Neural cell (in vitro differentiated cells): Measurements from ENCODE around the gene PDIA6. TPM values are rescaled to one million over a fixed set of nuclear protein-coding genes. Genes with fewer than 3 reads are reported as not detected.

Experiments used
- H2AFZ ChIP-seq: fragments of 200-600, 300-800 bp; sonication (generic), shearing (Covaris generic); 2 replicates; pipeline ENCODE4 v1.6.0; 2014; ENCODE audit warnings: low read depth, mild to moderate bottlenecking, antibody characterized with exemption, low read length, moderate library complexity
- H3F3A ChIP-seq: fragments of 200-600 bp; shearing (Covaris generic); 2 replicates; pipeline ENCODE4 v1.6.1; 2016; ENCODE audit warnings: mild to moderate bottlenecking, moderate library complexity, mixed read lengths, antibody characterized with exemption, low read length; ENCODE audit not compliant: insufficient read depth, poor library complexity, severe bottlenecking
- H3K27ac ChIP-seq: fragments of 200-600, 300-800 bp; sonication (generic), shearing (Covaris generic); 2 replicates; pipeline ENCODE4 v1.5.1; 2014; ENCODE audit warnings: mild to moderate bottlenecking, low read length, moderate library complexity
- H3K27me3 ChIP-seq: fragments of 300-800, 200-600 bp; sonication (generic), shearing (Covaris generic); 2 replicates; pipeline ENCODE4 v1.6.0; 2014; ENCODE audit warnings: mild to moderate bottlenecking, low read depth, low read length, moderate library complexity; ENCODE audit not compliant: insufficient read depth
- H3K36me3 ChIP-seq: fragments of 300-800, 200-600 bp; sonication (generic), shearing (Covaris generic); 2 replicates; pipeline ENCODE4 v1.5.1; 2014; ENCODE audit warnings: mild to moderate bottlenecking, antibody characterized with exemption, low read length, moderate library complexity; ENCODE audit not compliant: insufficient read depth
- H3K4me2 ChIP-seq: fragments of 300-800, 200-600 bp; sonication (generic), shearing (Covaris generic); 2 replicates; pipeline ENCODE4 v1.6.0; 2014; ENCODE audit warnings: mild to moderate bottlenecking, low read length
- H3K4me3 ChIP-seq: fragments of 300-800, 200-600 bp; sonication (generic), shearing (Covaris generic); 2 replicates; pipeline ENCODE4 v1.5.1; 2014; ENCODE audit warnings: mild to moderate bottlenecking, low read length, moderate library complexity
- H3K79me2 ChIP-seq: fragments of 200-600 bp; shearing (Covaris generic); replicated peaks from 2 replicates; pipeline ENCODE4 v1.6.0; 2014; ENCODE audit warnings: mild to moderate bottlenecking, low read length, moderate library complexity; ENCODE audit not compliant: insufficient read depth
- H3K9ac ChIP-seq: fragments of 300-800, 200-600 bp; sonication (generic), shearing (Covaris generic); 2 replicates; pipeline ENCODE4 v1.6.1; 2016; ENCODE audit warnings: mild to moderate bottlenecking, low read length, mixed read lengths
- H3K9me2 ChIP-seq: fragments of 200-600 bp; shearing (Covaris generic); 2 replicates; pipeline ENCODE4 v1.6.1; 2016; ENCODE audit warnings: mild to moderate bottlenecking, low read length, mixed read lengths; ENCODE audit not compliant: insufficient read depth
- H3K9me3 ChIP-seq: fragments of 200-600, 300-800 bp; sonication (generic), shearing (Covaris generic); 2 replicates; pipeline ENCODE4 v1.6.1; 2016; ENCODE audit warnings: mild to moderate bottlenecking, mixed run types, low read length, moderate library complexity, mixed read lengths
- H4K20me1 ChIP-seq: fragments of 200-600 bp; shearing (Covaris generic); 2 replicates; pipeline ENCODE4 v1.6.1; 2016; ENCODE audit warnings: mild to moderate bottlenecking, mixed run types; ENCODE audit not compliant: insufficient read depth
- EP300 ChIP-seq: fragments of 450-650 bp; conservative IDR thresholded peaks from 2 replicates; pipeline ENCODE4 v1.6.1; 2014; ENCODE audit warnings: antibody characterized with exemption, mild to moderate bottlenecking, moderate library complexity; ENCODE audit not compliant: poor library complexity, severe bottlenecking
- EZH2 ChIP-seq: fragments of 200-600, 300-800 bp; shearing (Covaris generic), sonication (generic); IDR thresholded peaks from 2 replicates; pipeline ENCODE4 v1.6.1; 2014; ENCODE audit warnings: antibody characterized with exemption, low read length, borderline replicate concordance, mild to moderate bottlenecking; ENCODE audit not compliant: insufficient read depth, poor library complexity, severe bottlenecking
- MXI1 ChIP-seq: fragments of 450-650 bp; conservative IDR thresholded peaks from 2 replicates; pipeline ENCODE4 v1.6.1; 2014; ENCODE audit warnings: antibody characterized with exemption, mild to moderate bottlenecking; ENCODE audit not compliant: poor library complexity, severe bottlenecking
- POLR2AphosphoS5 ChIP-seq: IDR thresholded peaks from 2 replicates; pipeline ENCODE4 v1.6.1; 2012
- RAD21 ChIP-seq: fragments of 450-650 bp; conservative IDR thresholded peaks from 2 replicates; pipeline ENCODE4 v1.6.1; 2014; ENCODE audit warnings: antibody characterized with exemption, mild to moderate bottlenecking, moderate library complexity
- SMC3 ChIP-seq: fragments of 450-650 bp; conservative IDR thresholded peaks from 2 replicates; pipeline ENCODE4 v1.6.1; 2014; ENCODE audit warnings: antibody characterized with exemption, mild to moderate bottlenecking, moderate library complexity; ENCODE audit not compliant: poor library complexity
- TAF1 ChIP-seq: IDR thresholded peaks from 2 replicates; pipeline ENCODE4 v1.6.1; 2012; ENCODE audit warnings: low read depth
- polyA plus RNA-seq: library from polyadenylated mRNA; depleted of rRNA; stranded (reverse); fragments of >200 nt; gene quantifications from 2 replicates; pipeline ENCODE4 v1.2.3, GENCODE V29; 2014
- TF ChIP-seq, protein P1 (sequence below): IDR thresholded peaks from 2 replicates; pipeline ENCODE4 v1.6.1; 2012; ENCODE audit warnings: borderline replicate concordance
- TF ChIP-seq, protein P2 (sequence below): fragments of 450-650 bp; IDR thresholded peaks from 2 replicates; pipeline ENCODE4 v1.5.1; 2014; ENCODE audit warnings: antibody characterized with exemption, mild to moderate bottlenecking, moderate library complexity; ENCODE audit not compliant: poor library complexity, severe bottlenecking

Gene PDIA6
- polyA plus RNA-seq, 1 donor from 2014 or later, result 124 TPM

DNA sequence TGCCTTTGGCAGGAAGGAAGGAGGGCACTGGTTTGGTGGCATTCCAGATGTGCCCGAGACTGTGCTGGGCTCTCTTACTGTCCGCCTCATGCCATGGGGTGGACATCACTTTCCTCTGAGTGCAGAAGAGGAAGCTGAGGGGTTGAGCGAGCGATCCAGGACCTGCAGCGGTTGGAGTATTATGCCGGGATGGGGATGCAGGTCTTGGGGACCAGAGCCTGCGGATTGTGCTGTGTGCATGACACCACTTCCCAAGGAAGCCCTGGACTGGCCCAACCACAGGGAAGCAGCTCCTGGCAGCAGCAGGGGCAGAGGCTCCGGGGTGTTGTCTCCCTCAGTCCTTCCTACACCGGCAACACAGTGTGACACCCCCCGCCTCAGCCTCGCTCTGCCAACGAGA lies 46.7 kb downstream of the PDIA6 start:
- Histone ChIP-seq H3F3A (no peaks in the 10 kb centered on the region), H3K27ac (no peak overlapping the region), H3K9me3 (no peaks in the 10 kb centered on the region), H3K9ac (no peak overlapping the region), H3K79me2 (no peaks in the 10 kb centered on the region), H2AFZ (no peak overlapping the region), H3K9me2 (no peaks in the 10 kb centered on the region), H3K36me3 (no peaks in the 10 kb centered on the region), H3K4me2 (no peak overlapping the region), H3K4me3 (no peak overlapping the region), H3K27me3 (no peaks in the 10 kb centered on the region), H4K20me1 (no peaks in the 10 kb centered on the region)
- no peak for TF ChIP-seq EZH2
- TF ChIP-seq EP300, result no peak
- no peak for TF ChIP-seq MXI1
- TF ChIP-seq, protein P1, sequence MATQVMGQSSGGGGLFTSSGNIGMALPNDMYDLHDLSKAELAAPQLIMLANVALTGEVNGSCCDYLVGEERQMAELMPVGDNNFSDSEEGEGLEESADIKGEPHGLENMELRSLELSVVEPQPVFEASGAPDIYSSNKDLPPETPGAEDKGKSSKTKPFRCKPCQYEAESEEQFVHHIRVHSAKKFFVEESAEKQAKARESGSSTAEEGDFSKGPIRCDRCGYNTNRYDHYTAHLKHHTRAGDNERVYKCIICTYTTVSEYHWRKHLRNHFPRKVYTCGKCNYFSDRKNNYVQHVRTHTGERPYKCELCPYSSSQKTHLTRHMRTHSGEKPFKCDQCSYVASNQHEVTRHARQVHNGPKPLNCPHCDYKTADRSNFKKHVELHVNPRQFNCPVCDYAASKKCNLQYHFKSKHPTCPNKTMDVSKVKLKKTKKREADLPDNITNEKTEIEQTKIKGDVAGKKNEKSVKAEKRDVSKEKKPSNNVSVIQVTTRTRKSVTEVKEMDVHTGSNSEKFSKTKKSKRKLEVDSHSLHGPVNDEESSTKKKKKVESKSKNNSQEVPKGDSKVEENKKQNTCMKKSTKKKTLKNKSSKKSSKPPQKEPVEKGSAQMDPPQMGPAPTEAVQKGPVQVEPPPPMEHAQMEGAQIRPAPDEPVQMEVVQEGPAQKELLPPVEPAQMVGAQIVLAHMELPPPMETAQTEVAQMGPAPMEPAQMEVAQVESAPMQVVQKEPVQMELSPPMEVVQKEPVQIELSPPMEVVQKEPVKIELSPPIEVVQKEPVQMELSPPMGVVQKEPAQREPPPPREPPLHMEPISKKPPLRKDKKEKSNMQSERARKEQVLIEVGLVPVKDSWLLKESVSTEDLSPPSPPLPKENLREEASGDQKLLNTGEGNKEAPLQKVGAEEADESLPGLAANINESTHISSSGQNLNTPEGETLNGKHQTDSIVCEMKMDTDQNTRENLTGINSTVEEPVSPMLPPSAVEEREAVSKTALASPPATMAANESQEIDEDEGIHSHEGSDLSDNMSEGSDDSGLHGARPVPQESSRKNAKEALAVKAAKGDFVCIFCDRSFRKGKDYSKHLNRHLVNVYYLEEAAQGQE, result no peak
- no peak for TF ChIP-seq POLR2AphosphoS5
- no peak for TF ChIP-seq RAD21
- TF ChIP-seq, protein P2, sequence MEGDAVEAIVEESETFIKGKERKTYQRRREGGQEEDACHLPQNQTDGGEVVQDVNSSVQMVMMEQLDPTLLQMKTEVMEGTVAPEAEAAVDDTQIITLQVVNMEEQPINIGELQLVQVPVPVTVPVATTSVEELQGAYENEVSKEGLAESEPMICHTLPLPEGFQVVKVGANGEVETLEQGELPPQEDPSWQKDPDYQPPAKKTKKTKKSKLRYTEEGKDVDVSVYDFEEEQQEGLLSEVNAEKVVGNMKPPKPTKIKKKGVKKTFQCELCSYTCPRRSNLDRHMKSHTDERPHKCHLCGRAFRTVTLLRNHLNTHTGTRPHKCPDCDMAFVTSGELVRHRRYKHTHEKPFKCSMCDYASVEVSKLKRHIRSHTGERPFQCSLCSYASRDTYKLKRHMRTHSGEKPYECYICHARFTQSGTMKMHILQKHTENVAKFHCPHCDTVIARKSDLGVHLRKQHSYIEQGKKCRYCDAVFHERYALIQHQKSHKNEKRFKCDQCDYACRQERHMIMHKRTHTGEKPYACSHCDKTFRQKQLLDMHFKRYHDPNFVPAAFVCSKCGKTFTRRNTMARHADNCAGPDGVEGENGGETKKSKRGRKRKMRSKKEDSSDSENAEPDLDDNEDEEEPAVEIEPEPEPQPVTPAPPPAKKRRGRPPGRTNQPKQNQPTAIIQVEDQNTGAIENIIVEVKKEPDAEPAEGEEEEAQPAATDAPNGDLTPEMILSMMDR, result no peak
- TF ChIP-seq TAF1, result no peak
- TF ChIP-seq SMC3, result no peak

DNA sequence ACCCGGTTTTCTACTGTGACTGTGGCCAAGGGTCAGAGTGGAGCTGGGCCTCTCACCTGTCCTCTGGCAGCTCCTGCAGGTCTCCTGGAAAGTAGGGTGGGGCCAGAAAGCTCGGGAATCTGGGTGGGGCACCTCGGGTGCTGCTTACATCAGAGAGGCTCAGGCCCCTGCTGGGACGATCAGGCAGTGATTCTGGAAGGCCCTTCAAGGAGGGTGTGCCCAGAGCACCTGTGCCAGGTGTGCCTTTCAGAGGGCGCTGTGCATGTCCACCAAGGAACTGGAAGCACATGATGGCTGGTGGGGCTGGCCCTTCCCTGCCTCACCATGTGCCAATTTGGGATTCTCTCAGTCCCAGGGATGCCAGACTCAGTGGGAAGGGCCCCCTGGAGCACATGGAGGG lies 47.1 kb downstream of the PDIA6 start:
- H3K9me3 ChIP-seq, result no peaks in the 10 kb centered on the region
- no peaks in the 10 kb centered on the region for H3K27me3 ChIP-seq
- no peak overlapping the region for H3K4me3 ChIP-seq
- no peak overlapping the region for H3K4me2 ChIP-seq
- no peak for TF ChIP-seq EZH2
- TF ChIP-seq TAF1, result no peak
- TF ChIP-seq RAD21, result no peak
- TF ChIP-seq MXI1, result no peak
- TF ChIP-seq SMC3, result no peak
- TF ChIP-seq, protein P2, result no peak
- no peak for TF ChIP-seq EP300
- TF ChIP-seq, protein P1, result no peak
- no peak for TF ChIP-seq POLR2AphosphoS5
- no peaks in the 10 kb centered on the region for H3K79me2 ChIP-seq
- no peak overlapping the region for H3K27ac ChIP-seq
- no peaks in the 10 kb centered on the region for H4K20me1 ChIP-seq
- H3K36me3 ChIP-seq, result no peaks in the 10 kb centered on the region
- no peak overlapping the region for H3K9ac ChIP-seq
- no peaks in the 10 kb centered on the region for H3K9me2 ChIP-seq
- H2AFZ ChIP-seq, result no peak overlapping the region
- H3F3A ChIP-seq, result no peaks in the 10 kb centered on the region
